ENCODE measurements around the gene CCDC9B.

DNA sequence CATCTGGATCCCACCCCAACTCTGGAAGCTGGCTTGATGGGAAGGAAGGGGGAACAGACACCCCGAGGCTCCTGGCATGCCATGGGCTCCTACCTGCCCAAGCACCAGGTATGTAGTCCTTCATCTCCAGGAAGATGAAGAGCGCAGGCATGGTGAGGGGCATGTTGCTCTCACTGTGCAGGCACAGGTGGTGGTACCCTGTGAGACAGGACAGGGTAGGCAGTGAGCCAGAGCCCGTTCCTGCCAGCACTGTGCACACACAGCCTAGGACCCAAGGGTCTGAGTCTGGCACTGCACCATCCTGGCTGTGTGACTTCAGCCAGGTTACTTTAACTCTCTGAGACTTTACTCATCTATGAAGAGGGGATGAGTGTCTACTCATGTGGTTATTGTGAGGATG lies 48.5 kb downstream of the CCDC9B start:
- TF ChIP-seq, protein P1, sequence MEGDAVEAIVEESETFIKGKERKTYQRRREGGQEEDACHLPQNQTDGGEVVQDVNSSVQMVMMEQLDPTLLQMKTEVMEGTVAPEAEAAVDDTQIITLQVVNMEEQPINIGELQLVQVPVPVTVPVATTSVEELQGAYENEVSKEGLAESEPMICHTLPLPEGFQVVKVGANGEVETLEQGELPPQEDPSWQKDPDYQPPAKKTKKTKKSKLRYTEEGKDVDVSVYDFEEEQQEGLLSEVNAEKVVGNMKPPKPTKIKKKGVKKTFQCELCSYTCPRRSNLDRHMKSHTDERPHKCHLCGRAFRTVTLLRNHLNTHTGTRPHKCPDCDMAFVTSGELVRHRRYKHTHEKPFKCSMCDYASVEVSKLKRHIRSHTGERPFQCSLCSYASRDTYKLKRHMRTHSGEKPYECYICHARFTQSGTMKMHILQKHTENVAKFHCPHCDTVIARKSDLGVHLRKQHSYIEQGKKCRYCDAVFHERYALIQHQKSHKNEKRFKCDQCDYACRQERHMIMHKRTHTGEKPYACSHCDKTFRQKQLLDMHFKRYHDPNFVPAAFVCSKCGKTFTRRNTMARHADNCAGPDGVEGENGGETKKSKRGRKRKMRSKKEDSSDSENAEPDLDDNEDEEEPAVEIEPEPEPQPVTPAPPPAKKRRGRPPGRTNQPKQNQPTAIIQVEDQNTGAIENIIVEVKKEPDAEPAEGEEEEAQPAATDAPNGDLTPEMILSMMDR (IDR thresholded peaks at IDR 0.05): no peak
- no peak for TF ChIP-seq POLR2A (IDR thresholded peaks at IDR 0.05)

Data from esophagus squamous epithelium (tissue), 4 donors.